ENCODE results near the gene DOK1. TPM values are rescaled to one million over a fixed set of nuclear protein-coding genes. Genes with fewer than 3 reads are reported as not detected.

DOK1 gene
- polyA plus RNA-seq, 1 donor (not counting 4 experiments of a cell fraction or from before 2014, with no cell fraction given) = 0.97 TPM

- no peak for FAIRE-seq
- no peak overlapping the region for H3K27ac ChIP-seq (ENCODE audit: control insufficient read depth, insufficient read depth, low read length)
- H3K9me1 ChIP-seq (ENCODE audit: control insufficient read depth, extremely low read depth, insufficient read depth, low read length) = no peaks in the 10 kb centered on the region
- TF ChIP-seq CTCF (optimal IDR thresholded peaks at IDR 0.05 in 1 of 3, IDR thresholded peaks at IDR 0.05 in 1 of 3, conservative IDR thresholded peaks at IDR 0.05 in 1 of 3; ENCODE audit: extremely low read depth in 1 of 3, insufficient read depth in 2 of 3, low read length in 3 of 3) (no peak), EZH2 (IDR thresholded peaks at IDR 0.05; ENCODE audit: low read length) (no peak)
- H3K9ac ChIP-seq (ENCODE audit: control insufficient read depth, extremely low read depth, insufficient read depth, low read length) = no peak overlapping the region
- no peak overlapping the region for H3K4me2 ChIP-seq (ENCODE audit: control insufficient read depth, extremely low read depth, insufficient read depth, low read depth, low read length)
- dilution Hi-C loops (cut with MboI; ENCODE audit: extremely low pct_ligation_motif_present, low sequenced_read_pairs) = no loop called here
- H4K20me1 ChIP-seq (ENCODE audit: control insufficient read depth, extremely low read depth, insufficient read depth, low read length) = no peaks in the 10 kb centered on the region
- no peaks in the 10 kb centered on the region for H3K9me3 ChIP-seq (ENCODE audit: control insufficient read depth, low read depth, low read length)
- no peak overlapping the region for H3K4me3 ChIP-seq (ENCODE audit: control insufficient read depth in 2 of 3, extremely low read depth in 1 of 3, insufficient read depth in 2 of 3, low read depth in 1 of 3, low read length in 3 of 3)
- H3K79me2 ChIP-seq (ENCODE audit: control insufficient read depth, insufficient read depth, low read length) = no peaks in the 10 kb centered on the region
- H2AFZ ChIP-seq (ENCODE audit: control insufficient read depth, low read length) = no peak overlapping the region
- H3K36me3 ChIP-seq (ENCODE audit: control insufficient read depth in 2 of 2, extremely low read depth in 1 of 2, insufficient read depth in 2 of 2, low read length in 2 of 2) = no peaks in the 10 kb centered on the region
- peaks cover 5% of the 10 kb centered on the region for H3K27me3 ChIP-seq (ENCODE audit: control insufficient read depth, extremely low read depth, insufficient read depth, low read length)
- peaks cover 10% of the 10 kb centered on the region for H3K4me1 ChIP-seq (ENCODE audit: control insufficient read depth, extremely low read depth, insufficient read depth, low read length)
- no peak for DNase-seq (ENCODE audit: low read depth, low spot score)
Observed at GRCh38 chr2:74603282-74604000, 48.9 kb downstream of the DOK1 start.

GRCh38 chr2:74606927-74607326 lies 52.4 kb downstream of the DOK1 start:
- no peaks in the 10 kb centered on the region for H4K20me1 ChIP-seq (ENCODE audit: control insufficient read depth, extremely low read depth, insufficient read depth, low read length)
- no peaks in the 10 kb centered on the region for H3K9me3 ChIP-seq (ENCODE audit: control insufficient read depth, low read depth, low read length)

More at GRCh38 chr2:74606927-74607326, 52.4 kb downstream of the DOK1 start:
- FAIRE-seq (no peak), DNase-seq (ENCODE audit: low read depth, low spot score) (no peak)
- Histone ChIP-seq H3K36me3 (ENCODE audit: control insufficient read depth in 2 of 2, extremely low read depth in 1 of 2, insufficient read depth in 2 of 2, low read length in 2 of 2) (no peaks in the 10 kb centered on the region), H3K4me3 (ENCODE audit: control insufficient read depth in 2 of 3, extremely low read depth in 1 of 3, insufficient read depth in 2 of 3, low read depth in 1 of 3, low read length in 3 of 3) (no peak overlapping the region), H2AFZ (ENCODE audit: control insufficient read depth, low read length) (no peak overlapping the region), H3K27me3 (ENCODE audit: control insufficient read depth, extremely low read depth, insufficient read depth, low read length) (peaks cover 5% of the 10 kb centered on the region), H3K4me1 (ENCODE audit: control insufficient read depth, extremely low read depth, insufficient read depth, low read length) (peaks cover 10% of the 10 kb centered on the region), H3K4me2 (ENCODE audit: control insufficient read depth, extremely low read depth, insufficient read depth, low read depth, low read length) (no peak overlapping the region), H3K9me1 (ENCODE audit: control insufficient read depth, extremely low read depth, insufficient read depth, low read length) (no peaks in the 10 kb centered on the region), H3K79me2 (ENCODE audit: control insufficient read depth, insufficient read depth, low read length) (no peaks in the 10 kb centered on the region), H3K27ac (ENCODE audit: control insufficient read depth, insufficient read depth, low read length) (no peak overlapping the region), H3K9ac (ENCODE audit: control insufficient read depth, extremely low read depth, insufficient read depth, low read length) (no peak overlapping the region)
- TF ChIP-seq EZH2 (IDR thresholded peaks at IDR 0.05; ENCODE audit: low read length) = no peak
- TF ChIP-seq CTCF (optimal IDR thresholded peaks at IDR 0.05 in 1 of 3, IDR thresholded peaks at IDR 0.05 in 1 of 3, conservative IDR thresholded peaks at IDR 0.05 in 1 of 3; ENCODE audit: extremely low read depth in 1 of 3, insufficient read depth in 2 of 3, low read length in 3 of 3) = no peak
- dilution Hi-C loops (cut with MboI; ENCODE audit: extremely low pct_ligation_motif_present, low sequenced_read_pairs) = no loop called here

Other genes with a start within 250 kb of the DOK1 start
- 0.08 to 0.45 TPM (median 0.22 TPM) in 3 replicates for gene SLC4A5, start 211.3 kb upstream of the DOK1 start, polyA plus RNA-seq
- gene DCTN1, start 174.4 kb upstream of the DOK1 start, polyA plus RNA-seq = 110 to 137 TPM (median 119 TPM) in 3 replicates
- 0.58 to 1.5 TPM (median 0.89 TPM) in 3 replicates for gene C2orf81, start 133.1 kb upstream of the DOK1 start, polyA plus RNA-seq
- 35.2 to 54.6 TPM (median 35.2 TPM) in 3 replicates for gene WDR54, start 133.0 kb upstream of the DOK1 start, polyA plus RNA-seq
- 110 to 180 TPM (median 145 TPM) in 3 replicates for gene RTKN, start 112.8 kb upstream of the DOK1 start, polyA plus RNA-seq
- 16.8 to 23.9 TPM (median 18.8 TPM) in 3 replicates for gene INO80B, start 99.6 kb upstream of the DOK1 start, polyA plus RNA-seq
- gene WBP1, start 96.3 kb upstream of the DOK1 start, polyA plus RNA-seq = 72.3 to 143 TPM (median 75.5 TPM) in 3 replicates
- 52.8 to 72.0 TPM (median 63.1 TPM) in 3 replicates for gene MOGS, start 89.3 kb upstream of the DOK1 start, polyA plus RNA-seq
- 28.5 to 31.0 TPM (median 29.0 TPM) in 3 replicates for gene MRPL53, start 82.0 kb upstream of the DOK1 start, polyA plus RNA-seq
- 4.7 to 6.7 TPM (median 5.8 TPM) in 3 replicates for gene CCDC142, start 71.7 kb upstream of the DOK1 start, polyA plus RNA-seq
- 16.8 to 18.2 TPM (median 17.7 TPM) in 3 replicates for gene TTC31, start 71.6 kb upstream of the DOK1 start, polyA plus RNA-seq
- 0.09 to 0.11 TPM (median 0.10 TPM) in 3 replicates for gene LBX2, start 55.1 kb upstream of the DOK1 start, polyA plus RNA-seq
- 29.1 to 42.2 TPM (median 33.6 TPM) in 3 replicates for gene PCGF1, start 47.0 kb upstream of the DOK1 start, polyA plus RNA-seq
- gene TLX2, start 40.3 kb upstream of the DOK1 start, polyA plus RNA-seq = not detected in 3 replicates
- 5.7 to 10.2 TPM (median 5.9 TPM) in 3 replicates for gene DQX1, start 28.5 kb upstream of the DOK1 start, polyA plus RNA-seq
- 94.9 to 141 TPM (median 114 TPM) in 3 replicates for gene AUP1, start 25.0 kb upstream of the DOK1 start, polyA plus RNA-seq
- 25.5 to 30.8 TPM (median 27.8 TPM) in 3 replicates for gene HTRA2, start 24.8 kb upstream of the DOK1 start, polyA plus RNA-seq
- gene LOXL3, start 778 bp upstream of the DOK1 start, polyA plus RNA-seq = 0.21 to 0.57 TPM (median 0.26 TPM) in 3 replicates
- gene M1AP, start 93.6 kb downstream of the DOK1 start, polyA plus RNA-seq = 0.19 to 0.26 TPM (median 0.21 TPM) in 3 replicates
- gene SEMA4F, start 99.5 kb downstream of the DOK1 start, polyA plus RNA-seq = 8.0 to 10.7 TPM (median 8.6 TPM) in 3 replicates